ENCODE data around the gene ACSL4.
"Not testable (repeated sequence)": the region's sequence is repeated elsewhere in the genome, so short reads cannot be mapped to it uniquely, and the experiment has no call there.

ACSL4 gene

GRCh38 chrX:109643687-109644086 lies 89.4 kb downstream of the ACSL4 start:
- H3K27ac ChIP-seq = no peak overlapping the region
- H3K27me3 ChIP-seq (ENCODE audit: insufficient read depth, low read depth) = no peaks in the 10 kb centered on the region
- no peak overlapping the region for H3K9ac ChIP-seq
- no peak overlapping the region for H3K4me2 ChIP-seq
- H3K4me3 ChIP-seq (IDR thresholded peaks at IDR 0.05; ENCODE audit: insufficient read depth, low read depth, low read length) = no peak overlapping the region
- TF ChIP-seq CTCF (conservative IDR thresholded peaks at IDR 0.05; ENCODE audit: low read depth, low read length) = no peak
- H3K79me2 ChIP-seq (ENCODE audit: insufficient read depth, low read depth) = no peaks in the 10 kb centered on the region
- H4K20me1 ChIP-seq (ENCODE audit: insufficient read depth) = no peaks in the 10 kb centered on the region
- no peaks in the 10 kb centered on the region for H3K36me3 ChIP-seq (ENCODE audit: insufficient read depth)
- no peaks in the 10 kb centered on the region for H3K4me1 ChIP-seq (ENCODE audit: low read depth, poor library complexity, severe bottlenecking)
- H2AFZ ChIP-seq (ENCODE audit: low read depth) = no peak overlapping the region

- Histone ChIP-seq H3K36me3 (ENCODE audit: insufficient read depth) (no peaks in the 10 kb centered on the region), H2AFZ (ENCODE audit: low read depth) (no peak overlapping the region), H3K79me2 (ENCODE audit: insufficient read depth, low read depth) (no peaks in the 10 kb centered on the region), H4K20me1 (ENCODE audit: insufficient read depth) (no peaks in the 10 kb centered on the region), H3K4me2 (no peak overlapping the region), H3K4me1 (ENCODE audit: low read depth, poor library complexity, severe bottlenecking) (no peaks in the 10 kb centered on the region), H3K27ac (no peak overlapping the region), H3K4me3 (IDR thresholded peaks at IDR 0.05; ENCODE audit: insufficient read depth, low read depth, low read length) (no peak overlapping the region), H3K27me3 (ENCODE audit: insufficient read depth, low read depth) (no peaks in the 10 kb centered on the region), H3K9ac (no peak overlapping the region)
- TF ChIP-seq CTCF (conservative IDR thresholded peaks at IDR 0.05; ENCODE audit: low read depth, low read length) = no peak
Measured at GRCh38 chrX:109638158-109638557, 94.9 kb downstream of the ACSL4 start.

- not testable (repeated sequence) for H3K27ac ChIP-seq; H2AFZ ChIP-seq (ENCODE audit: low read depth); H4K20me1 ChIP-seq (ENCODE audit: insufficient read depth); H3K4me1 ChIP-seq (ENCODE audit: low read depth, poor library complexity, severe bottlenecking); H3K36me3 ChIP-seq (ENCODE audit: insufficient read depth); H3K4me2 ChIP-seq; H3K27me3 ChIP-seq (ENCODE audit: insufficient read depth, low read depth); H3K4me3 ChIP-seq (IDR thresholded peaks at IDR 0.05; ENCODE audit: insufficient read depth, low read depth, low read length); H3K9ac ChIP-seq; H3K79me2 ChIP-seq (ENCODE audit: insufficient read depth, low read depth)
Measured at GRCh38 chrX:109637477-109637876, 95.6 kb downstream of the ACSL4 start.

GRCh38 chrX:109635146-109635545 lies 97.9 kb downstream of the ACSL4 start:
- H3K4me1 ChIP-seq (ENCODE audit: low read depth, poor library complexity, severe bottlenecking) = no peaks in the 10 kb centered on the region
- no peaks in the 10 kb centered on the region for H4K20me1 ChIP-seq (ENCODE audit: insufficient read depth)
- no peak overlapping the region for H3K4me3 ChIP-seq (IDR thresholded peaks at IDR 0.05; ENCODE audit: insufficient read depth, low read depth, low read length)
- H3K4me2 ChIP-seq = no peak overlapping the region
- no peaks in the 10 kb centered on the region for H3K36me3 ChIP-seq (ENCODE audit: insufficient read depth)
- no peak overlapping the region for H2AFZ ChIP-seq (ENCODE audit: low read depth)
- no peak overlapping the region for H3K27ac ChIP-seq
- peak; percentile 67 for TF ChIP-seq CTCF (conservative IDR thresholded peaks at IDR 0.05; ENCODE audit: low read depth, low read length)
- no peak overlapping the region for H3K9ac ChIP-seq
- H3K79me2 ChIP-seq (ENCODE audit: insufficient read depth, low read depth) = no peaks in the 10 kb centered on the region
- H3K27me3 ChIP-seq (ENCODE audit: insufficient read depth, low read depth) = no peaks in the 10 kb centered on the region

- H3K27ac ChIP-seq = no peak overlapping the region
- H3K4me2 ChIP-seq = no peak overlapping the region
- H3K36me3 ChIP-seq (ENCODE audit: insufficient read depth) = no peaks in the 10 kb centered on the region
- TF ChIP-seq CTCF (conservative IDR thresholded peaks at IDR 0.05; ENCODE audit: low read depth, low read length) = 0 out of 2 replicates have a peak, but pooled peaks have one; percentile 13
- H3K4me3 ChIP-seq (IDR thresholded peaks at IDR 0.05; ENCODE audit: insufficient read depth, low read depth, low read length) = no peak overlapping the region
- no peaks in the 10 kb centered on the region for H3K79me2 ChIP-seq (ENCODE audit: insufficient read depth, low read depth)
- H3K9ac ChIP-seq = no peak overlapping the region
- H3K27me3 ChIP-seq (ENCODE audit: insufficient read depth, low read depth) = no peaks in the 10 kb centered on the region
- H3K4me1 ChIP-seq (ENCODE audit: low read depth, poor library complexity, severe bottlenecking) = no peaks in the 10 kb centered on the region
- no peak overlapping the region for H2AFZ ChIP-seq (ENCODE audit: low read depth)
- no peaks in the 10 kb centered on the region for H4K20me1 ChIP-seq (ENCODE audit: insufficient read depth)
Measured at GRCh38 chrX:109632906-109633504, 100.1 kb downstream of the ACSL4 start.

Measured in KMS-11 (cell line).